PC-9 (cell line): Measurements from ENCODE around the gene ACCS.

Experiments
- CTCF ChIP-seq: fragments of 200-600 bp; sonication (generic); conservative IDR thresholded peaks from 2 replicates; pipeline ENCODE4 v1.6.1; 2017; ENCODE audit warnings: mixed run types, antibody characterized with exemption, mild to moderate bottlenecking, moderate library complexity
- EZH2 ChIP-seq: fragments of 200-600 bp; sonication (generic); IDR thresholded peaks from 2 replicates; pipeline ENCODE4 v1.8.0; 2017; ENCODE audit warnings: antibody characterized with exemption, low read depth

GRCh38 chr11:44017443-44018126 lies 48.5 kb upstream of the ACCS start:
- TF ChIP-seq CTCF (no peak), EZH2 (no peak)
